OCI-LY7 (cell line): ENCODE data around the gene HMGCL.

Source experiments
- CTCF ChIP-seq: fragments of 200-600 bp; sonication (generic); conservative IDR thresholded peaks from 2 replicates; pipeline ENCODE4 v1.5.1; 2014; ENCODE audit warnings: mild to moderate bottlenecking, antibody characterized with exemption, low read length, moderate library complexity, mixed read lengths
- EZH2phosphoT487 ChIP-seq: fragments of 200-600 bp; sonication (generic); IDR thresholded peaks from 2 replicates; pipeline ENCODE4 v1.6.1; 2018; ENCODE audit warnings: low read depth, borderline replicate concordance, mild to moderate bottlenecking, mixed run types, antibody characterized with exemption, low read length, moderate library complexity, mixed read lengths

- TF ChIP-seq CTCF (peak; percentile 98), EZH2phosphoT487 (no peak)
These were observed 53.0 kb downstream of the HMGCL start for GRCh38 chr1:23772049-23772853.
